Heart right ventricle (tissue), 16 donors: ENCODE data around the gene COQ5. TPM values are rescaled to one million over a fixed set of nuclear protein-coding genes. Genes with fewer than 3 reads are reported as not detected.
A peak's percentile ranks its signal among the peaks of the same experiment; 100 is the strongest.

Source experiments
- ATAC-seq, 8 donors: fragments of 200-7000 bp; cut with Tn5 transposase; one replicate each; pipeline ENCODE4 v1.9.1; 2020; ENCODE audit warnings: mild to moderate bottlenecking in 8 of 8, moderate library complexity in 8 of 8, moderate number of reproducible peaks in 1 of 8
- DNase-seq, 2 donors: peaks; one replicate each; pipeline ENCODE4 v3.0.0-alpha.2; 2020
- H3K27ac ChIP-seq, 10 donors: fragments of 200-600 bp; sonication (generic) in 2 of 10; one replicate each; pipeline versions ENCODE4 v1.5.0 to v1.8.0; 2020 to 2022; ENCODE audit warnings: mild to moderate bottlenecking in 3 of 10
- H3K27me3 ChIP-seq, 7 donors: fragments of 200-600 bp; one replicate each; pipeline ENCODE4 v1.8.0; 2021 to 2022; ENCODE audit warnings: mild to moderate bottlenecking in 2 of 7
- H3K36me3 ChIP-seq, 9 donors: fragments of 200-600 bp; sonication (generic) in 1 of 9; one replicate each; pipeline versions ENCODE4 v1.5.0 to v1.8.0; 2020 to 2022; ENCODE audit warnings: mild to moderate bottlenecking in 2 of 9
- H3K4me1 ChIP-seq, 9 donors: fragments of 200-600 bp; sonication (generic) in 1 of 9; one replicate each; pipeline versions ENCODE4 v1.5.0 to v1.8.0; 2020 to 2022; ENCODE audit warnings: mild to moderate bottlenecking in 4 of 9
- H3K4me3 ChIP-seq, 10 donors: fragments of 200-600 bp; sonication (generic) in 2 of 10; one replicate each; pipeline versions ENCODE4 v1.5.0 to v1.8.0; 2020 to 2022; ENCODE audit warnings: mild to moderate bottlenecking in 7 of 10, moderate library complexity in 2 of 10
- H3K9me3 ChIP-seq, 11 donors: fragments of 200-600 bp in 10 of 11; sonication (generic) in 2 of 11; one replicate each; pipeline versions ENCODE4 v1.5.0 to v1.8.0; 2013 to 2022; ENCODE audit warnings: mild to moderate bottlenecking in 2 of 11, control low read depth in 1 of 11, moderate library complexity in 1 of 11
- WGBS, 2 donors: extraction: QIAGEN DNeasy Blood & Tissue Kit; methylation state at CpG; one replicate each; pipeline ENCODE4 v1.1.7; 2013; ENCODE audit warnings: inconsistent platforms in 1 of 2; 5-methylcytosine and 5-hydroxymethylcytosine counted together
- intact Hi-C, 10 donors: fragments of 100-400 bp; cut with DNase I; formaldehyde crosslinking; loops; one replicate each; pipeline versions ENCODE4 v1.11.1 to v1.14.2; 2022
- polyA plus RNA-seq, 2 donors: library from polyadenylated mRNA; stranded (reverse); fragments of 200-250 nt; gene quantifications; one replicate each; pipeline ENCODE4 v1.2.3, GENCODE V29; 2013
- total RNA-seq, 10 donors: library from RNA; stranded (reverse); fragmentation: NEBNext Ultra II Directional in 3 of 10; extraction: Animal tissue kit (Norgen Biotek cat#: 25700) in 3 of 10; gene quantifications; one replicate each; pipeline versions ENCODE4 v1.2.1 to v1.2.4, GENCODE V29; 2021 to 2023
- TF ChIP-seq, protein P1 (sequence below), 9 donors: fragments of 200-600 bp; sonication (generic) in 2 of 9; IDR thresholded peaks; one replicate each; pipeline versions ENCODE4 v1.5.0 to v1.8.0; 2021 to 2022; ENCODE audit warnings: antibody characterized with exemption in 9 of 9, mild to moderate bottlenecking in 5 of 9, moderate library complexity in 1 of 9
- donor health status: Arrhythmogenic right ventricular cardiomyopathy.
- donor health status: ischemic (EF 13 %, LVEDD 7.1; RV severe dilation, severe dysfunction).
- donor health status: healthy with polysubstance abuse.
- donor health status: DM: no; HTN: yes; CAD: no.
- donor health status: DM: no; HTN: no; CAD: no.
- donor health status: ischemic (EF 25% LVEDD 6.9; RV normal size, moderate dysfunction).
- donor health status: ischemic (EF 25% LVEDD 5.7; RV mildly dilated, moderate dysfunction).
- donor health status: healthy.
- donor health status: DM: yes; HTN: yes; CAD: no.
- donor health status: Ischemic cardiomyopathy.
- donor health status: ischemic (EF 35%, LVEDD 5.7; RV mildly dilated, moderate dysfunction).
- donor health status: nonischemic (EF 11% LVEDD 7.7; RV severe dilation, severe dysfunction).
- donor health status: DM: yes; HTN: yes; CAD: no.
- donor health status: PGD.
- donor health status: ischemic (EF 29% LVEDD 5.4; RV normal size, mild dysfunction).
- donor health status: nonischemic (EF 23%, LVEDD 6.1; RV moderate dilation, normal function).

The COQ5 gene
- total and polyA plus RNA-seq, 12 donors: 32.0 to 64.5 (median 43.6) TPM

DNA sequence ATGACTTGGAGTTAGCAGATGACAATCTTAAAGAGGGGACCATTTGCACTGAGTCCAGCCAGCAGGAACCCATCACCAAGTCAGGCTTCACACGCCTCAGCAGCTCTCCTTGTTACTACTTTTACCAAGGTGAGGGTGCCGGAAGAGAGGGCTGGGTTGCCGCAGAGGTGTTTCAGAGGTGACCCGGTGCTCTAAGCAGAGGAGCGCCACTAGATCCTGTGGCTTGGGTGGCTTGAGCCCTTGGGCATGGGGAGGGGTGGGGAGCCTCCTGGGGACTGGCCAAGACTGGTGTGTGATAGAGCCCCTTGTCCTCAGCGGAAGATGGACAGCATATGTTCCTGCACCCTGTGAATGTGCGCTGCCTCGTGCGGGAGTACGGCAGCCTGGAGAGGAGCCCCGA lies 34.5 kb upstream of the COQ5 start:
- H3K4me3 ChIP-seq: no peak overlapping the region
- H3K27me3 ChIP-seq: no peaks in the 10 kb centered on the region
- 92 to 94% methylated on average over 11 of the region's 11 CpGs for WGBS, 2 donors
- DNase-seq (no peak), ATAC-seq (peak in 5 of 8 donors; percentile 13 to 56 (median 17))
- TF ChIP-seq, protein P1, sequence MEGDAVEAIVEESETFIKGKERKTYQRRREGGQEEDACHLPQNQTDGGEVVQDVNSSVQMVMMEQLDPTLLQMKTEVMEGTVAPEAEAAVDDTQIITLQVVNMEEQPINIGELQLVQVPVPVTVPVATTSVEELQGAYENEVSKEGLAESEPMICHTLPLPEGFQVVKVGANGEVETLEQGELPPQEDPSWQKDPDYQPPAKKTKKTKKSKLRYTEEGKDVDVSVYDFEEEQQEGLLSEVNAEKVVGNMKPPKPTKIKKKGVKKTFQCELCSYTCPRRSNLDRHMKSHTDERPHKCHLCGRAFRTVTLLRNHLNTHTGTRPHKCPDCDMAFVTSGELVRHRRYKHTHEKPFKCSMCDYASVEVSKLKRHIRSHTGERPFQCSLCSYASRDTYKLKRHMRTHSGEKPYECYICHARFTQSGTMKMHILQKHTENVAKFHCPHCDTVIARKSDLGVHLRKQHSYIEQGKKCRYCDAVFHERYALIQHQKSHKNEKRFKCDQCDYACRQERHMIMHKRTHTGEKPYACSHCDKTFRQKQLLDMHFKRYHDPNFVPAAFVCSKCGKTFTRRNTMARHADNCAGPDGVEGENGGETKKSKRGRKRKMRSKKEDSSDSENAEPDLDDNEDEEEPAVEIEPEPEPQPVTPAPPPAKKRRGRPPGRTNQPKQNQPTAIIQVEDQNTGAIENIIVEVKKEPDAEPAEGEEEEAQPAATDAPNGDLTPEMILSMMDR (IDR thresholded peaks at IDR 0.05): no peak
- H3K27ac ChIP-seq: peak overlapping the region in 8 of 10 donors; percentile 41 to 76 (median 61)
- intact Hi-C loops: no loop called here
- peaks cover 0 to 100% (median 88%) of the 10 kb centered on the region in 9 donors for H3K36me3 ChIP-seq
- no peaks in the 10 kb centered on the region for H3K9me3 ChIP-seq
- H3K4me1 ChIP-seq: peaks cover 0 to 24% (median 5%) of the 10 kb centered on the region in 9 donors

DNA sequence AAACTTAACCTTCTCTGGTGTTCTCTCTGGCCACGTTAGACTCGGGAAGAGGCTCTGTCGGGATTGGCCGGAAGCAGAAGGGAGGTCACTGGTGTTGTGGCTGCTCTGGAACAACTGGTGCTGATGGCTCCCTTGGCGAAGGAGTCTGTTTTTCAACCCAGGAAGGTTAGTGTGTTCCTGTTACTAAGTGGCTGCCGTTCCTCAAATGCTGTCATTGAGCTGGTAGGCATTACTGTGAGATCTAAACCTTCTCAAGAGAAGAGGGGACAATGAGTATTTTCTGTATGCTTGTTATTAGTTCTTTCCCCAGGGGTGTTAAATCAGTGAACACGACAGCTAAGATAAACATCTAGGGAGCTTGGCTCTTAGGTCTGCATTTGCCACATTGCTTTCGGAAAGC lies 33.9 kb upstream of the COQ5 start:
- H3K4me1 ChIP-seq: peaks cover 0 to 24% (median 5%) of the 10 kb centered on the region in 9 donors
- peak overlapping the region; percentile 41 to 76 (median 57) for H3K27ac ChIP-seq
- TF ChIP-seq, protein P1 (IDR thresholded peaks at IDR 0.05): no peak
- DNase-seq (peak; percentile 27 to 29), ATAC-seq (peak in 7 of 8 donors; percentile 58 to 97 (median 85))
- H3K27me3 ChIP-seq: no peaks in the 10 kb centered on the region
- WGBS, 2 donors: 63 to 64% methylated on average over 8 of the region's 8 CpGs
- peaks cover 0 to 100% (median 84%) of the 10 kb centered on the region in 9 donors for H3K36me3 ChIP-seq
- no peaks in the 10 kb centered on the region for H3K9me3 ChIP-seq
- no peak overlapping the region for H3K4me3 ChIP-seq
- intact Hi-C loops: no loop called here

DNA sequence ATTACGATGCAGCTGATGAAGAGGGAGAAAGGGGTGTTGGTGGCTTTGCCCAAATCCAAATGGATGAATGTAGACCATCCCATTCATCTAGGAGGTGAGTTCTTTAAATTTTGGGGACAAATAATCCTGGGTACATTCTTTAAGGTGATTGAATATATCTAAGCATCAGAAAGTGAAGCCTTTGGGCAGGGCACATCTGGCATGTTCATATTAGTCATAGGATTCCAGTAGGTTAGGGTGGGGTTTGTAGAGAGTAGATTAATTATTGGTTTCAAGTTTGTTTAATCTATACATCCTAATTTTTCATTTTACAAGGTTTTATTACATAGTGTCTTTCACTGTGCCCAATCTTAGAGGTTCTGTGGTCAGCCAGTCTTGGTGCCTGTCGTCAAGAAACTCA lies 28.6 kb upstream of the COQ5 start:
- Histone ChIP-seq H3K4me3 (no peak overlapping the region), H3K27ac (no peak overlapping the region), H3K9me3 (no peaks in the 10 kb centered on the region), H3K36me3 (peaks cover 0 to 100% (median 64%) of the 10 kb centered on the region in 9 donors), H3K4me1 (peaks cover 7 to 38% (median 23%) of the 10 kb centered on the region in 9 donors), H3K27me3 (no peaks in the 10 kb centered on the region)
- 87 to 91% methylated on average over 2 of the region's 2 CpGs for WGBS, 2 donors
- TF ChIP-seq, protein P1 (IDR thresholded peaks at IDR 0.05): no peak
- DNase-seq (no peak), ATAC-seq (no peak)
- intact Hi-C loops: no loop called here

DNA sequence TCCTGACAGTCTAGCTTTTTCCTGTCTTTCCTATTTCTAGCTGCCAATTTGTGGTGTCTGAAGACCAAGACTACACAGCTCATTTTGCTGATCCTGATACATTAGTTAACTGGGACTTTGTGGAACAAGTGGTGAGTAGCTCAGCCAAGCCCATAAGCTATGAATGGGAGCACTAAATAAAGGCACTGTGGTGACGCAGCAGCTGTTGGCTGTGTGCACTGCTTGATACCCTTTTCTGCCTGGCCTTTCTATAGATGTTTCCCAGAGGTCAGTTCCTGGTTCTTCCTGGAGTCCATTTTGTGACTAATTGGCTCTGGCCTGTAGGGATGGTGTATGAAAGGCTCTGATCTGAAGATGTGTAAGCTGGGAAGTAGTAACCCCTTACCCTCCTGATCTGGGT lies 25.7 kb upstream of the COQ5 start:
- DNase-seq (no peak), ATAC-seq (peak; percentile 31 to 91 (median 82))
- H3K9me3 ChIP-seq: no peaks in the 10 kb centered on the region
- peaks cover 15 to 61% (median 44%) of the 10 kb centered on the region in 9 donors for H3K4me1 ChIP-seq
- no peak overlapping the region for H3K4me3 ChIP-seq
- H3K36me3 ChIP-seq: peaks cover 0 to 100% (median 40%) of the 10 kb centered on the region in 9 donors
- TF ChIP-seq, protein P1 (IDR thresholded peaks at IDR 0.05): no peak
- H3K27ac ChIP-seq: peak overlapping the region; percentile 20 to 76 (median 60)
- WGBS, 2 donors: 57 to 59% methylated on average over 1 of the region's 1 CpG
- H3K27me3 ChIP-seq: no peaks in the 10 kb centered on the region
- intact Hi-C loops: no loop called here
